Activated naive CD4-positive, alpha-beta T cell treated with anti-CD3 and anti-CD28 coated beads for 36 hours (primary cell): ENCODE data around the gene ART3. TPM values are rescaled to one million over a fixed set of nuclear protein-coding genes. Genes with fewer than 3 reads are reported as not detected.

Experiments
- CTCF ChIA-PET: fragments of 350-600 bp; sonication (Branson Sonifier 250); formaldehyde crosslinking; loops from one replicate; lab custom pipeline; 2021; ENCODE audit warnings: antibody characterized with exemption; lab: Charles Lee
- DNase-seq: peaks from one replicate; pipeline ENCODE4 v3.0.0-alpha.2; 2020
- H3K27ac Mint-ChIP-seq: one replicate; pipeline ENCODE4 v1.8.0; 2021; ENCODE audit warnings: mild to moderate bottlenecking, mixed read lengths
- H3K27me3 Mint-ChIP-seq: one replicate; pipeline ENCODE4 v1.8.0; 2021; ENCODE audit warnings: low read depth, mixed read lengths
- H3K36me3 Mint-ChIP-seq: one replicate; pipeline ENCODE4 v1.8.0; 2021; ENCODE audit warnings: low read depth, mixed read lengths
- H3K4me1 Mint-ChIP-seq: one replicate; pipeline ENCODE4 v1.8.0; 2021; ENCODE audit warnings: low read depth, mixed read lengths
- H3K4me3 Mint-ChIP-seq: one replicate; pipeline ENCODE4 v1.8.0; 2021; ENCODE audit warnings: mild to moderate bottlenecking, moderate library complexity, mixed read lengths
- H3K9me3 Mint-ChIP-seq: one replicate; pipeline ENCODE4 v1.8.0; 2021; ENCODE audit warnings: mixed read lengths
- intact Hi-C: fragments of 100-400 bp; cut with micrococcal nuclease; formaldehyde crosslinking; loops from one replicate; pipeline ENCODE4 v1.15.1; 2023
- total RNA-seq, 2 experiments: library from RNA; stranded (reverse); gene quantifications; one replicate each; pipeline ENCODE4 v1.2.3, GENCODE V29; 2021

Gene ART3
- total RNA-seq, 2 experiments from 2014 or later = not detected

DNA sequence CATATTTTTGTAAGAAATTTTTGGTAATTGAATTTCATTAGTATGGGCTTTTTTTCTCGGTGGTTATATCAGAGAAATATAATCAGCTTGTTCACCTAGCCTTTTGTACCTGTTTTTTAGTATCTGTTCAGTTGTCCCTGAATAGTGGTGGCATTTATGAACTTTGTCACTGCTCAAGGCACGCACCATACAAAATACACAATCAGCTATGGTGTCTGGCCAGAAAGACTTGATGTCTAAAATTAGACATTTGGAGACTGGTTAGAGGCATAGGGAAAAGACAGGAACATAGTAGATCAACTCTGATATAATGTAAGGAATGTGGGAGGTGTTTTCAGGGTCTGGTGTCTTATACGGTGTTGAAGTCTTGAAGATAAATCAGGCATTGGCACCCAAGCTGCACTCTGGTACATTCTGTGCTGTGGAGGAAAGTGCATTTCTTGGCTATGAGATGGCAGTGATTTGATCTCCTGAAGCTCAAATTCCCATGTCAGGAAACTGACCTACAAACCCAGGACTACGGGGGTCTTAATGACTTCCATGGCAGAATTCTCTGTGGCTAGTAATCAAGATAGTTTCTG lies 3.6 kb downstream of the ART3 start:
- DNase-seq = no peak
- Mint-ChIP-seq H3K4me1 (no peaks in the 10 kb centered on the region), H3K4me3 (no peak overlapping the region), H3K27me3 (no peaks in the 10 kb centered on the region), H3K9me3 (no peaks in the 10 kb centered on the region), H3K27ac (no peak overlapping the region), H3K36me3 (no peaks in the 10 kb centered on the region)
- intact Hi-C loops = no loop called here
- CTCF ChIA-PET = interaction anchor here (0.9 kb wide), 1 partner anchor 11 kb away, joined by 3 read pairs; no protein-coding TSS in a partner anchor

DNA sequence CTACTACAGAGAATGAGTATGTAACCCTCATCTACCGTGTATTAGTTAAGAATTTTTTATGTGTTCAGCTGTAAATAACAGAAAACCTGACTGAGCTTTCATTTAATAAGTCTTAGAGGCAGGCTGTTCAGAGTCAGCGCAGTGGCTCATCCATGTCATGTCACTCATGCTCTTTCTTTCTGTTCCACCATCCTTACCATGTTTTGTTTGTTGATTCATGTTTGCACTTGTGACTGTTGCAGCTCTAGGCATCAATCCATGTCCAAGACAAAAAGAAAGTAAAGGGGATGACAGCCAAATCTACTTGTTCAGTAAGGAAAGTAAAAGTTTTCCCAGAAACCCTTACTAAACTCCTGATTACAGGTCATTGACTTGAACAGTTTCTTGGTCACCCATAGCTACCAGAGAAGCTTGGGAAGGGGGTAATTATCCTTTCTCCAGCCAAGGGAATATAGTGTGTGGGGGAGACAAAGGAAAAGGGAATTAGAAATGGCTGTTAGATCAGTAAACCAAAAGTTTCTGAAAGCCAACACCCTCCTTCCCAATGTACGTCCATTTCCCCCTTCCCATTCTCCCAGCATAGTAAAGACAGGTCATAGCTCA lies 9.0 kb downstream of the ART3 start:
- Mint-ChIP-seq H3K9me3 (no peaks in the 10 kb centered on the region), H3K4me3 (no peak overlapping the region), H3K27me3 (no peaks in the 10 kb centered on the region), H3K27ac (no peak overlapping the region), H3K36me3 (no peaks in the 10 kb centered on the region), H3K4me1 (no peaks in the 10 kb centered on the region)
- DNase-seq = no peak
- intact Hi-C loops = no loop called here
- CTCF ChIA-PET = interaction anchor here (1.2 to 3.3 kb wide), 2 partner anchors 87 to 91 kb away, joined by 3 to 13 read pairs; no protein-coding TSS in a partner anchor

DNA sequence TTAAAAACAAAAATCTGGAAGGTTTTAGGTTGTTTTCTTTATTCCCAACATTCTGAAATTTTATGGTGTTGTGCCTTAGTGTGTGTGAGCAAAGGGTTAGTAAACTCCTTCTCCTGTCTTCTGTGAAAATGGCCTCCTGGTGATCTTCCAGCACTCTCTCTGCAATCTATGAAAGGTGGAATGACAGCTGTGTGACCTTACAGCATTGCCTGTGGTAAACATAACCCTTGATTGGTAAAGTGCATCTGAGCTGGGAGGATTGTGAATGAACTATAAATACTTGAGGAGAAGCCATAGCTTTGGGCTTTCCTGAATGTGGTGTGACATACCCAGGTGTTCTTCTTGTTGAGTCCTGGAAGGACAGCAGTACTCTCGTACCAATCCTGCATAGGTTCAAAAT lies 10.0 kb downstream of the ART3 start:
- H3K27ac Mint-ChIP-seq = no peak overlapping the region
- no peaks in the 10 kb centered on the region for H3K36me3 Mint-ChIP-seq
- CTCF ChIA-PET = interaction anchor here (0.8 to 3.3 kb wide), 3 partner anchors 22 to 92 kb away, joined by 3 to 13 read pairs (median 3); no protein-coding TSS in a partner anchor
- intact Hi-C loops = no loop called here
- DNase-seq = no peak
- H3K4me1 Mint-ChIP-seq = no peaks in the 10 kb centered on the region
- no peak overlapping the region for H3K4me3 Mint-ChIP-seq
- no peaks in the 10 kb centered on the region for H3K9me3 Mint-ChIP-seq
- H3K27me3 Mint-ChIP-seq = no peaks in the 10 kb centered on the region

- intact Hi-C loops = loop anchor here (1.0 kb wide), 3 partner anchors 92 to 192 kb away; no protein-coding TSS in a partner anchor
- Mint-ChIP-seq H3K4me3 (no peak overlapping the region), H3K27ac (no peak overlapping the region), H3K4me1 (peaks cover 4% of the 10 kb centered on the region), H3K9me3 (no peaks in the 10 kb centered on the region), H3K36me3 (no peaks in the 10 kb centered on the region), H3K27me3 (no peaks in the 10 kb centered on the region)
- DNase-seq = peak; percentile 50
- CTCF ChIA-PET = interaction anchor here (0.9 to 3.0 kb wide), 7 partner anchors 20 to 191 kb away, joined by 3 to 18 read pairs (median 5); partner anchors contain the start of gene SDAD1
These were observed 12.7 kb downstream of the ART3 start for GRCh38 chr4:76087007-76087769.

- CTCF ChIA-PET = interaction anchor here (3.0 kb wide), 1 partner anchor 92 kb away, joined by 18 read pairs; no protein-coding TSS in a partner anchor
- Mint-ChIP-seq H3K36me3 (no peaks in the 10 kb centered on the region), H3K4me1 (peaks cover 4% of the 10 kb centered on the region), H3K4me3 (no peak overlapping the region), H3K27me3 (no peaks in the 10 kb centered on the region), H3K27ac (no peak overlapping the region), H3K9me3 (no peaks in the 10 kb centered on the region)
- no peak for DNase-seq
- intact Hi-C loops = no loop called here
These were observed 14.2 kb downstream of the ART3 start for GRCh38 chr4:76088719-76089118.

DNA sequence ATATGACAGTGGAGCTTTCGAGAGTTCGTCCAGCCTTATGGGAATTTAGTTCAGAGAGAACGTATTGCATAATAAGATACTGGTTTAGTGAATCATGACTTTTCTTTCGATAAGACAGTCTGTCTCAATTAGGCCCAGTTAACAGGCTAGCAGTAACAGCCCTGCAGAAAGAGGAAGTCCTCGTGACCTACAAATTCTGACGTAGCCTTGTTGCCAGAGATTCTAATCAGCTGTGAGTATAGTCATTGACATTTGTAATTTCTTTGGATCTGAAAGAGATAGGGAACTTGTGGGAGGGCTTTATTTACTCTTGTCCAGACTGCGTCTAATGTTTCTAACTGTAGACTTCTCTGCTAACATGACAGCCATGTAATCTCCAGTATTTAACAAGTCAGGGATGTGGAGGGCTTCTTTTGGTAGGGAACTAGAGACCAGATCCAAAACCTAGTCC lies 15.8 kb downstream of the ART3 start:
- CTCF ChIA-PET = interaction anchor here (0.6 to 1.8 kb wide), 3 partner anchors 23 to 94 kb away, joined by 3 to 5 read pairs (median 3); no protein-coding TSS in a partner anchor
- Mint-ChIP-seq H3K27ac (no peak overlapping the region), H3K36me3 (no peaks in the 10 kb centered on the region), H3K4me3 (no peak overlapping the region), H3K9me3 (no peaks in the 10 kb centered on the region), H3K27me3 (no peaks in the 10 kb centered on the region), H3K4me1 (peaks cover 4% of the 10 kb centered on the region)
- no peak for DNase-seq
- intact Hi-C loops = no loop called here

DNA sequence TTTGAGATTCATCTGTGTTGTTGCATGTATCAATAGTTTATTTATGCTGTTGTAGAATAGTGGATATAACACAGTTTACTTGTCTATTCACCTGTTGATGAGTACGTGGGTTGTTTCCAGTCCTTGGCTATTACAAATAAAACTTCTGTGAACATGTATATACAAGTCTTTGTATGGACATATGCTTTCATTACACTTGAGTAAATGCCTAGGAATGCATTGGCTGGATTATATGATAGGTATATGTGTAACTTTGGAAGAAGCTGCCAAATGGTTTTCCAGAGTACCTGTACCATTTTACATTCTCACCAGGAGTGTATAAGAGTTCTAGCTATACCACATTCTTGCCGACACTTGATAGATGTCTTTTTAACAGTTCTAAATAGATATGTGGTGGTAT lies 16.5 kb downstream of the ART3 start:
- CTCF ChIA-PET = interaction anchor here (0.6 to 1.8 kb wide), 2 partner anchors 24 to 79 kb away, joined by 3 to 5 read pairs; no protein-coding TSS in a partner anchor
- H3K9me3 Mint-ChIP-seq = no peaks in the 10 kb centered on the region
- H3K27me3 Mint-ChIP-seq = peaks cover 2% of the 10 kb centered on the region
- intact Hi-C loops = no loop called here
- H3K27ac Mint-ChIP-seq = no peak overlapping the region
- no peak for DNase-seq
- H3K36me3 Mint-ChIP-seq = no peaks in the 10 kb centered on the region
- peaks cover 4% of the 10 kb centered on the region for H3K4me1 Mint-ChIP-seq
- no peak overlapping the region for H3K4me3 Mint-ChIP-seq

GRCh38 chr4:76095568-76095967 lies 21.1 kb downstream of the ART3 start:
- CTCF ChIA-PET = no interaction called here
- Mint-ChIP-seq H3K27me3 (peaks cover 7% of the 10 kb centered on the region), H3K9me3 (no peaks in the 10 kb centered on the region), H3K27ac (no peak overlapping the region), H3K4me3 (no peak overlapping the region), H3K36me3 (no peaks in the 10 kb centered on the region), H3K4me1 (no peaks in the 10 kb centered on the region)
- DNase-seq = no peak
- intact Hi-C loops = no loop called here

DNA sequence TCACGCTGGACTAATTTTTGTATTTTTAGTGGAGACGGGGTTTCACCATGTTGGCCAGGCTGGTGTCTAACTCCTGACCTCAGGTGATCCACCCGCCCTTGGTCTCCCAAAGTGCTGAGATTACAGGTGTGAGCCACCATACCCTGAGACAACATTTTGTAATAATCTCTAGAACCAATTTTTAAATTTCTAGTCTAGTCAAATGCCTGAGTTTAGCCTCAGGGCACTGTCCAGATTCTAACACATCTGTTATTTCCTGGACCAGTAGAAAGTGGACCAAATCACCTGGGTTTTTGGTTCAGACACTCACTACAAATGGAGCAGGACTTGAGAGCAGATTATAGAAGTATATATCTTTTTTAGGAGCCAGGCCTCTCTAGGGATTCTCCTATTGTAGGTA lies 21.6 kb downstream of the ART3 start:
- H3K27ac Mint-ChIP-seq = no peak overlapping the region
- intact Hi-C loops = no loop called here
- no peaks in the 10 kb centered on the region for H3K4me1 Mint-ChIP-seq
- CTCF ChIA-PET = no interaction called here
- DNase-seq = no peak
- H3K36me3 Mint-ChIP-seq = no peaks in the 10 kb centered on the region
- H3K4me3 Mint-ChIP-seq = no peak overlapping the region
- no peaks in the 10 kb centered on the region for H3K9me3 Mint-ChIP-seq
- H3K27me3 Mint-ChIP-seq = peaks cover 7% of the 10 kb centered on the region

GRCh38 chr4:76105652-76106051 lies 31.1 kb downstream of the ART3 start:
- no peaks in the 10 kb centered on the region for H3K9me3 Mint-ChIP-seq
- intact Hi-C loops = no loop called here
- no peak overlapping the region for H3K27ac Mint-ChIP-seq
- H3K36me3 Mint-ChIP-seq = no peaks in the 10 kb centered on the region
- DNase-seq = no peak
- no peak overlapping the region for H3K4me3 Mint-ChIP-seq
- H3K27me3 Mint-ChIP-seq = no peaks in the 10 kb centered on the region
- H3K4me1 Mint-ChIP-seq = no peaks in the 10 kb centered on the region
- CTCF ChIA-PET = interaction anchor here (0.8 to 1.2 kb wide), 5 partner anchors 9 to 94 kb away, joined by 3 to 4 read pairs (median 3); partner anchors contain the start of gene ART3

DNA sequence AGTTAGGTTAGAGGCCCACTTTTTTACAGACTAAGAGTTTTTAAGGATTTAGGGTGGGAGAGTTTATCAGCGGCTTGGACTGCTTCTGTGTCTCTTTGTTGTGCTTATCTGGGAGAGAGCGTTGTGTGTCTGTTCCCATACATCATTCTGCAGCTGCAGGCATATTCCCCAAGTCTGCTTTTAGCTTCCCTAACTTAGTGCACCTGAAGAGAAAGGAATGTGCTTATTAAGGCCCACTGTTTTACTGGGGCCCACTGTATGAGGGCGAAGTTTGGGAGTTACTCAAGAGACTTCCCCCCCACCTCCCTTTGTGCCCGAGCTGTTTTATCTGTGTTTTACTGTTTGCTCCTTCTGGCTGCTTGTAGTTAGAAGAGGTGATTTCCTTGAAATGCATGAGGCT lies 31.9 kb downstream of the ART3 start:
- no peak overlapping the region for H3K4me3 Mint-ChIP-seq
- H3K36me3 Mint-ChIP-seq = no peaks in the 10 kb centered on the region
- H3K27ac Mint-ChIP-seq = no peak overlapping the region
- intact Hi-C loops = no loop called here
- DNase-seq = no peak
- no peaks in the 10 kb centered on the region for H3K9me3 Mint-ChIP-seq
- no peaks in the 10 kb centered on the region for H3K4me1 Mint-ChIP-seq
- CTCF ChIA-PET = interaction anchor here (1.0 to 1.7 kb wide), 6 partner anchors 9 to 110 kb away, joined by 3 to 7 read pairs (median 4); partner anchors contain the start of gene ART3
- no peaks in the 10 kb centered on the region for H3K27me3 Mint-ChIP-seq
